H1 (cell line): ENCODE data around the gene ITGA5. TPM values are rescaled to one million over a fixed set of nuclear protein-coding genes. Genes with fewer than 3 reads are reported as not detected.

Experiments
- CREB1 ChIP-seq: IDR thresholded peaks from 2 replicates; pipeline ENCODE4 v1.6.1; 2012; ENCODE audit warnings: inconsistent platforms
- CTCF ChIP-seq, 3 experiments: IDR thresholded peaks; 1 replicate in 2 of 3; 2 replicates in 1 of 3; pipeline versions ENCODE4 v1.5.1 to v1.6.1; 2011; ENCODE audit warnings: low read length in 3 of 3, mild to moderate bottlenecking in 3 of 3, inconsistent platforms in 2 of 3, low read depth in 1 of 3, moderate library complexity in 1 of 3; ENCODE audit not compliant: insufficient read depth in 1 of 3; ENCODE audit errors: control extremely low read depth in 1 of 3
- JUN ChIP-seq: IDR thresholded peaks from 2 replicates; pipeline ENCODE4 v1.6.1; 2011; ENCODE audit warnings: low read depth, mild to moderate bottlenecking, improper control_type of control experiment, low read length
- USF2 ChIP-seq: IDR thresholded peaks from 2 replicates; pipeline ENCODE4 v1.6.1; 2011; ENCODE audit warnings: low read length, improper control_type of control experiment
- polyA plus RNA-seq, 7 experiments: library from polyadenylated mRNA; depleted of rRNA in 3 of 7; stranded (reverse) in 5 of 7; unstranded in 2 of 7; fragments of >200 nt in 5 of 7; fragments of 200-250 nt in 2 of 7; gene quantifications; 1 replicate in 5 of 7; 2 replicates in 1 of 7; 4 replicates in 1 of 7; pipeline versions ENCODE4 v1.2.1 to v1.2.3, GENCODE V29; 2011 to 2013; ENCODE audit warnings: missing spikeins in 2 of 7, mixed read lengths in 2 of 7
- total RNA-seq: library from RNA; stranded (reverse); fragmentation: NEBNext Ultra II Directional; extraction: Animal tissue kit (Norgen Biotek cat#: 25700); gene quantifications from 2 replicates; pipeline ENCODE4 v1.2.1, GENCODE V29; 2021

The ITGA5 gene
- total and polyA plus RNA-seq, 2 of the 8 experiments (the other 6 are each of a cell fraction or from before 2014, with no cell fraction given) = 11.6 to 19.4 TPM

GRCh38 chr12:54405106-54405505 is 14.0 kb downstream of the ITGA5 start (continued):
- TF ChIP-seq CTCF (IDR thresholded peaks at IDR 0.05; ENCODE audit: control extremely low read depth in 1 of 3, insufficient read depth in 1 of 3, low read depth in 1 of 3, low read length in 3 of 3) = no peak
- TF ChIP-seq JUN = no peak
- TF ChIP-seq USF2 = no peak
- no peak for TF ChIP-seq CREB1
